AG04450 (cell line): ENCODE measurements around the gene WNT4. TPM values are rescaled to one million over a fixed set of nuclear protein-coding genes. Genes with fewer than 3 reads are reported as not detected.

Experiments used
- CTCF ChIA-PET: fragments of 300-600, 350-600 bp; formaldehyde crosslinking; extraction: SDS; loops from one replicate; lab custom pipeline; 2022; ENCODE audit warnings: antibody characterized with exemption, inconsistent platforms; lab: Charles Lee
- POLR2A ChIA-PET: fragments of 350-600 bp; formaldehyde crosslinking; extraction: SDS; loops from one replicate; lab custom pipeline; 2021; ENCODE audit warnings: antibody characterized with exemption, inconsistent platforms; lab: Yijun Ruan, JAX
- DNase-seq: peaks from one replicate; pipeline ENCODE4 v3.0.0-alpha.2; 2011; ENCODE audit warnings: low read depth, low spot score
- H3K27ac ChIP-seq: one replicate; pipeline ENCODE4 v1.5.1; 2012; ENCODE audit warnings: low read depth, low read length, control low read depth
- H3K27me3 ChIP-seq: one replicate; pipeline ENCODE4 v1.6.0; 2012; ENCODE audit warnings: low read length; ENCODE audit not compliant: control insufficient read depth, insufficient read depth
- H3K4me3 ChIP-seq: 2 replicates; pipeline ENCODE4 v1.5.1; 2011; ENCODE audit warnings: mild to moderate bottlenecking, low read depth, low read length, control low read depth
- H3K9me3 ChIP-seq: 2 replicates; pipeline ENCODE4 v1.5.1; 2012; ENCODE audit warnings: low read length; ENCODE audit not compliant: control insufficient read depth, insufficient read depth
- polyA plus RNA-seq: library from polyadenylated mRNA; depleted of rRNA; stranded (reverse); fragments of >200 nt; gene quantifications from 2 replicates; pipeline ENCODE4 v1.2.3, GENCODE V29; 2011
- TF ChIP-seq, protein P1 (sequence below): IDR thresholded peaks from 2 replicates; pipeline ENCODE4 v1.5.1; 2011; ENCODE audit warnings: low read depth, low read length, control low read depth, inconsistent platforms

WNT4 gene
- polyA plus RNA-seq, 1 experiment: not detected

DNA sequence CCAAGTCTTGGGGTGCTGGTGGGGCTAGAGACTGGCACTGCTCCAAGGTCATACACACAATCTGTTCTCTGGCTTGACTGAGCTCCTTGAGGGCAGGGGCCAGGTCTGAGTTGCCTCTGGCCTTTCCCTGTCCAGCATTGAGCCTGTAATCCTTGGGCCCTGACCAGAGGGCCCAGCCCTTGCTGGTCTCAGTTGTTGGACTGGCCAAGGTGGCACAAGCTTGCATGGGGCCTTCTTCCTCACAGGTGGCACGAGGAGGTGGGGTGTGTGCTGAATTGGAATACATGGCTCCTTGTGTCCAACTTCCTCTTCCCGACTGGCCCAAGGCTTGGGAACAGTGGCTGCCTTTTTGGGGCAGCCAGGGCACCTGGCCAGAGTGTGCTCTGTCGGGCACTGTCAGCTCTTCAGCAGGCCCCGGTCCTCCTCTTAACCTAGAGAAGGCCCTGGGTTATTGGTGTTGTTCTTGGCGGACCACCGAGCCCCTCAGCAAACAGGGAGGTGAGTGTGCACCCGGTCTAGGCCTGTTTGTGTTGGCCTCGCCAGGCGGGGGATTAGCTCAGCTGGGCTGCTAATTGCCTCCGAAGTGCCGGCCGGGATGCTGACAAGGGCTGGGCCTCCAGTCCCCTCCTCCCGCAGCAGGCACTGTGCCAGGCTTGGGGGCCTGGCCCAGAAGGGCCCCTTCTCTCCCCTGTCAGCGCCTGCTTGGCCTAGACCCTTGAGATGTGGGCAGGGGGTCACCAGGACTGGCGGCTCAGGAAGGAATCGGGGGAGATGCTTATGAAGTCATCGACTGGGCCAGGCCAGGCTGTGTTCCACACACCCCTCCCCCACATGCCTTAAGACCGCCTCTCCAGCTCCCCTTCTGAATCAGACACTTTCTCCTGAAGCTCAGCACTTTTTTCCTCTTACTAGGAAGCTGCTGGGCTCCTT lies 28.5 kb downstream of the WNT4 start:
- ChIA-PET POLR2A (interaction anchor here (0.5 kb wide), 1 partner anchor 188 kb away, joined by 7 read pairs; no protein-coding TSS in a partner anchor), CTCF (interaction anchor here (1.0 to 2.0 kb wide), 3 partner anchors 9 to 302 kb away, joined by 3 to 5 read pairs (median 5); no protein-coding TSS in a partner anchor)
- no peak overlapping the region for H3K4me3 ChIP-seq
- no peaks in the 10 kb centered on the region for H3K27me3 ChIP-seq
- TF ChIP-seq, protein P1, sequence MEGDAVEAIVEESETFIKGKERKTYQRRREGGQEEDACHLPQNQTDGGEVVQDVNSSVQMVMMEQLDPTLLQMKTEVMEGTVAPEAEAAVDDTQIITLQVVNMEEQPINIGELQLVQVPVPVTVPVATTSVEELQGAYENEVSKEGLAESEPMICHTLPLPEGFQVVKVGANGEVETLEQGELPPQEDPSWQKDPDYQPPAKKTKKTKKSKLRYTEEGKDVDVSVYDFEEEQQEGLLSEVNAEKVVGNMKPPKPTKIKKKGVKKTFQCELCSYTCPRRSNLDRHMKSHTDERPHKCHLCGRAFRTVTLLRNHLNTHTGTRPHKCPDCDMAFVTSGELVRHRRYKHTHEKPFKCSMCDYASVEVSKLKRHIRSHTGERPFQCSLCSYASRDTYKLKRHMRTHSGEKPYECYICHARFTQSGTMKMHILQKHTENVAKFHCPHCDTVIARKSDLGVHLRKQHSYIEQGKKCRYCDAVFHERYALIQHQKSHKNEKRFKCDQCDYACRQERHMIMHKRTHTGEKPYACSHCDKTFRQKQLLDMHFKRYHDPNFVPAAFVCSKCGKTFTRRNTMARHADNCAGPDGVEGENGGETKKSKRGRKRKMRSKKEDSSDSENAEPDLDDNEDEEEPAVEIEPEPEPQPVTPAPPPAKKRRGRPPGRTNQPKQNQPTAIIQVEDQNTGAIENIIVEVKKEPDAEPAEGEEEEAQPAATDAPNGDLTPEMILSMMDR: no peak
- H3K27ac ChIP-seq: peak overlapping the region; percentile 21
- DNase-seq: peak; percentile 44
- no peaks in the 10 kb centered on the region for H3K9me3 ChIP-seq

DNA sequence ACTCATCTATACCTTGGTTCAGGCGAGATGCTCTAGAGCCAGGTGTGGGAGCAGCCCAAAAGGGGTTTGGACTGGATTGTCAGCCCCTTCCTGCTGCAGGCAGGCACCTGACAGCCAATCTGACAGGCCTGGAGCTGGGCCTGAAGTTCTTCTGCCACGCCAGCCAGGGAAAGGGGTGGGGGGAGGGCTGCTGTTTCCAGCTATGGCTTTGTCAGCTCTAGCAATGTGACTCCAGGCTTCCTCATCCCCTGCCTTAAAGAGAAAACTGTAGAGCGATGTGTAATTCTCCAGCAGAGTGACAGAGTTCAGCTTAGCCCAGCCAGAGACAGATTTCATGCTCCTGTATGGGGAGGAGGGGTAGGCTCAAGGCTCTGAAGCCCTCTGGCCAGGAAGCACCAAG lies 30.3 kb downstream of the WNT4 start:
- peak overlapping the region; percentile 57 for H3K27ac ChIP-seq
- POLR2A ChIA-PET: no interaction called here
- TF ChIP-seq, protein P1: no peak
- no peak for DNase-seq
- no peaks in the 10 kb centered on the region for H3K9me3 ChIP-seq
- CTCF ChIA-PET: no interaction called here
- H3K27me3 ChIP-seq: no peaks in the 10 kb centered on the region
- no peak overlapping the region for H3K4me3 ChIP-seq

DNA sequence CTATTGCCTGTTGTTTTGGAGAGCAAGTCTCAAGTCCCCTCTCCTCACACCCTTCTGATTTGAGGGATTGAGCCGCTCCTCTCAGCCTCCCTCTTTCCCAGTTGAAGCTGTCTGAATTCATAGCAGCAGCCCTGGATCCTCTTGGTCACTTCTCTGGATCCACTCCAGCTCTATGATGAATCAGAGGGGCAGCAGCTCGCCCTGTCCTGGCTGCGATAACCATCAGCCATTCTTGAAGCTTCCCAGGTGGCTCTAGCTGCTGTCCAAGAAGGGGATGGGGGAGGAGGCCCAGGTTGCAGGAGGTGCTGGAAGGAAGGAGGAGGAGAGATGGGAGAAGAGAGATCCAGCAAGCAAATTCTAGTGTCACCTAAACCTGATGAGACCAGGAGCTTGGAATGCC lies 31.3 kb downstream of the WNT4 start:
- TF ChIP-seq, protein P1: no peak
- Histone ChIP-seq H3K27me3 (no peaks in the 10 kb centered on the region), H3K4me3 (no peak overlapping the region), H3K9me3 (no peaks in the 10 kb centered on the region), H3K27ac (no peak overlapping the region)
- ChIA-PET POLR2A (interaction anchor here (0.5 to 1.2 kb wide), 3 partner anchors 21 to 61 kb away, joined by 3 read pairs; no protein-coding TSS in a partner anchor), CTCF (interaction anchor here (0.7 to 1.1 kb wide), 2 partner anchors 32 to 305 kb away, joined by 3 to 4 read pairs; no protein-coding TSS in a partner anchor)
- peak; percentile 30 for DNase-seq

DNA sequence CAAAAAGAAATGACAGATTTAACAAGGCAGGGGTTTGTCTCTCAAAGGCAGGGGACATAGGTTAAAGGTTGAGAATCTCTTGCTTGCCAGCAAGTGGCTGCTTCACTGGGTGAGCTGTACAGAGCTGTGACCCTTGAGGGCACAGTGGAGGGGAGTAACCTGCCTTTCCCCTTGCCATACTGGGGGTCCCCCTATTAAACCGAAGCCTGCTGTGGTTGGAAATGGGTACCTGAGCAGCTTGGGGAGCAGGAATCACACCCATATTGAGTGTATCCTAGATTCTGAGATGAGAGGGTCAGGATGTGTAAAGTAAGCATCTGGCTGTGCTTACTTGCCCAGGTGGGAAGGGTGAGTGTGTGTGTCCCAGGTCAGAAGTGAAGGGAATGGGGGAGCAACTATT lies 31.8 kb downstream of the WNT4 start:
- no peak overlapping the region for H3K27ac ChIP-seq
- no peak for DNase-seq
- TF ChIP-seq, protein P1: no peak
- ChIA-PET CTCF (interaction anchor here (0.7 to 1.4 kb wide), 3 partner anchors 164 to 593 kb away, joined by 3 to 4 read pairs (median 4); no protein-coding TSS in a partner anchor), POLR2A (interaction anchor here (0.7 to 1.2 kb wide), 3 partner anchors 21 to 156 kb away, joined by 3 read pairs; no protein-coding TSS in a partner anchor)
- no peaks in the 10 kb centered on the region for H3K27me3 ChIP-seq
- no peaks in the 10 kb centered on the region for H3K9me3 ChIP-seq
- H3K4me3 ChIP-seq: no peak overlapping the region
